Measurements from ENCODE around the gene HOTAIR. TPM values are rescaled to one million over a fixed set of nuclear protein-coding genes. Genes with fewer than 3 reads are reported as not detected.

HOTAIR gene
- total RNA-seq, 1 experiment from 2014 or later = not detected

DNA sequence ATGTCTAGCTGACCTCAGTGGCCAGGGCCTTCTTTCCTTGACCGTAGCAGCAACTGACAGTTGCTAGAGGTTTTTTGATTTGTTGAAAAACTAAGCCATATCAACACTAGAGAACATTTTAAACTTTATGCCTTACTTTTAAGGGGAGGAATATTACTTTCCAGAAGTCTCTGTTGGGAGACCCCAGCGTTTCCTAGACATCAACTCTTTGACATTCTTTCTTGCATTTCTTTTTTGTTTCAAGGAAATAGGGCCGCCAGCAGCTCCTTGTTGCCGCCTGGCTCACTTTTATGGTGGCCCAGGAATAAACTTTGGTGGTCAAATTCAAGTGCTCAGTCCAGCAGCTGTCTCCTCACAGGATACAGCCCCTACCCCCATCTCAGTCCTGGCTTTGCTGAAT lies 4.3 kb downstream of the HOTAIR start:
- H4K5ac ChIP-seq (ENCODE audit: insufficient read length, low read depth, low read length) = no peak overlapping the region
- H3K23ac ChIP-seq (ENCODE audit: insufficient read length, low read depth, low read length) = no peak overlapping the region
- no peak overlapping the region for H3K4me3 Mint-ChIP-seq
- no peaks in the 10 kb centered on the region for H3K79me2 ChIP-seq (ENCODE audit: insufficient read depth, low read length)
- no CpG with 5 or more reads among the region's 4 CpGs for WGBS (ENCODE audit: extremely low coverage, insufficient read length, low lambda C conversion rate)
- H4K8ac ChIP-seq (replicated peaks; ENCODE audit: insufficient read length, low read depth, low read length) = no peak overlapping the region
- H3K27me3 Mint-ChIP-seq (ENCODE audit: low read depth) = peaks cover 100% of the 10 kb centered on the region
- H2BK12ac ChIP-seq (ENCODE audit: insufficient read length, low read depth, low read length) = no peak overlapping the region
- H4K20me1 ChIP-seq (ENCODE audit: control insufficient read depth, insufficient read depth, insufficient read length) = no peaks in the 10 kb centered on the region
- no peak overlapping the region for H3K9ac ChIP-seq (ENCODE audit: extremely low read depth, insufficient read length, low read length)
- TF ChIP-seq, protein P1, sequence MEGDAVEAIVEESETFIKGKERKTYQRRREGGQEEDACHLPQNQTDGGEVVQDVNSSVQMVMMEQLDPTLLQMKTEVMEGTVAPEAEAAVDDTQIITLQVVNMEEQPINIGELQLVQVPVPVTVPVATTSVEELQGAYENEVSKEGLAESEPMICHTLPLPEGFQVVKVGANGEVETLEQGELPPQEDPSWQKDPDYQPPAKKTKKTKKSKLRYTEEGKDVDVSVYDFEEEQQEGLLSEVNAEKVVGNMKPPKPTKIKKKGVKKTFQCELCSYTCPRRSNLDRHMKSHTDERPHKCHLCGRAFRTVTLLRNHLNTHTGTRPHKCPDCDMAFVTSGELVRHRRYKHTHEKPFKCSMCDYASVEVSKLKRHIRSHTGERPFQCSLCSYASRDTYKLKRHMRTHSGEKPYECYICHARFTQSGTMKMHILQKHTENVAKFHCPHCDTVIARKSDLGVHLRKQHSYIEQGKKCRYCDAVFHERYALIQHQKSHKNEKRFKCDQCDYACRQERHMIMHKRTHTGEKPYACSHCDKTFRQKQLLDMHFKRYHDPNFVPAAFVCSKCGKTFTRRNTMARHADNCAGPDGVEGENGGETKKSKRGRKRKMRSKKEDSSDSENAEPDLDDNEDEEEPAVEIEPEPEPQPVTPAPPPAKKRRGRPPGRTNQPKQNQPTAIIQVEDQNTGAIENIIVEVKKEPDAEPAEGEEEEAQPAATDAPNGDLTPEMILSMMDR (conservative IDR thresholded peaks at IDR 0.05) = no peak
- H3K4me1 Mint-ChIP-seq = peaks cover 17 to 23% of the 10 kb centered on the region in 2 experiments
- H3K18ac ChIP-seq (ENCODE audit: insufficient read length, low read depth, low read length) = no peak overlapping the region
- no peak overlapping the region for H2BK20ac ChIP-seq (ENCODE audit: low read depth, low read length, poor library complexity, severe bottlenecking)
- no peak overlapping the region for H3K27ac ChIP-seq (ENCODE audit: insufficient read length, low read depth, low read length)
- no peaks in the 10 kb centered on the region for H3K4me1 ChIP-seq (ENCODE audit: insufficient read depth, low read length)
- H3K27ac Mint-ChIP-seq = no peak overlapping the region
- H4K91ac ChIP-seq (ENCODE audit: insufficient read length, low read depth, low read length) = no peak overlapping the region
- no peak overlapping the region for H3T11ph ChIP-seq (ENCODE audit: low read length)
- no peak overlapping the region for H2AFZ ChIP-seq (ENCODE audit: low read length)
- H3K79me1 ChIP-seq (ENCODE audit: insufficient read depth, low read depth, low read length, poor library complexity, severe bottlenecking) = no peaks in the 10 kb centered on the region
- no peak overlapping the region for H3K4ac ChIP-seq (ENCODE audit: low read depth, low read length)
- peaks cover 0 to 7% (median 1%) of the 10 kb centered on the region in 3 experiments; a peak in 2 of 7 replicates for H3K36me3 Mint-ChIP-seq (ENCODE audit: insufficient read depth in 1 of 3, low read depth in 3 of 3)
- H2BK15ac ChIP-seq (ENCODE audit: low read depth, low read length) = no peak overlapping the region
- no peaks in the 10 kb centered on the region for H3K9me3 ChIP-seq (ENCODE audit: control insufficient read depth, low read depth, low read length)
- peaks cover 95% of the 10 kb centered on the region for H3K27me3 ChIP-seq (ENCODE audit: insufficient read depth, low read length)
- no peak for DNase-seq
- no peak overlapping the region for H2BK120ac ChIP-seq (ENCODE audit: low read depth, low read length, poor library complexity, severe bottlenecking)
- H3K23me2 ChIP-seq (ENCODE audit: insufficient read length, low read depth, low read length, poor library complexity, severe bottlenecking) = no peaks in the 10 kb centered on the region
- H2AK5ac ChIP-seq (ENCODE audit: insufficient read length, low read length) = no peak overlapping the region
- peaks cover 4 to 12% of the 10 kb centered on the region in 2 experiments; a peak in 3 of 5 replicates for H3K9me3 Mint-ChIP-seq
- no peak overlapping the region for H2BK5ac ChIP-seq (ENCODE audit: insufficient read length, low read length)
- no peak overlapping the region for H3K56ac ChIP-seq (ENCODE audit: insufficient read length, low read depth, low read length)
- H3K4me2 ChIP-seq (ENCODE audit: insufficient read depth, insufficient read length, low read length) = no peak overlapping the region
- no peak overlapping the region for H3K14ac ChIP-seq (ENCODE audit: insufficient read depth, low read length)
